Measurements from ENCODE around the gene CNPY3.
A peak's percentile ranks its signal among the peaks of the same experiment; 100 is the strongest.

DNA sequence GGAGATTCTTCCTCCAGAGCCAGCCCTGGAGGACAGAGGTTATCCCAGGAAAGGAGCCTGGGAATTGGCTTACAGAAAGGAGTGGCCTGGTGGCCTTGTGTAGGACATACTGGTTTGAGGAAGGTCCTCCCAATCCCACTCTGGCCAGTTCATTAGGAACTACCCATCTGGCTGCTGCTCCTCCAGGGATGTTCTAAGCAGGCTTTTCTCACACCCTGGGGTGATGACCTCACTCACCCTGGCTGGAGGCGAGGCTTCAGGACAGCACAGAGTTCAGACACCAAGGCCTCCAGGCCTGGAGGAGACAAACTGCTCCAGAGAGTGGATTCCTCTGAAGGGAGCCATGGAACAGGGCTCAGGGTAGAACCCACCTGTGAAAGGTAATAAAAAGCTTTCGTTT, 40.2 kb downstream of the CNPY3 start:
- TF ChIP-seq, protein P1, sequence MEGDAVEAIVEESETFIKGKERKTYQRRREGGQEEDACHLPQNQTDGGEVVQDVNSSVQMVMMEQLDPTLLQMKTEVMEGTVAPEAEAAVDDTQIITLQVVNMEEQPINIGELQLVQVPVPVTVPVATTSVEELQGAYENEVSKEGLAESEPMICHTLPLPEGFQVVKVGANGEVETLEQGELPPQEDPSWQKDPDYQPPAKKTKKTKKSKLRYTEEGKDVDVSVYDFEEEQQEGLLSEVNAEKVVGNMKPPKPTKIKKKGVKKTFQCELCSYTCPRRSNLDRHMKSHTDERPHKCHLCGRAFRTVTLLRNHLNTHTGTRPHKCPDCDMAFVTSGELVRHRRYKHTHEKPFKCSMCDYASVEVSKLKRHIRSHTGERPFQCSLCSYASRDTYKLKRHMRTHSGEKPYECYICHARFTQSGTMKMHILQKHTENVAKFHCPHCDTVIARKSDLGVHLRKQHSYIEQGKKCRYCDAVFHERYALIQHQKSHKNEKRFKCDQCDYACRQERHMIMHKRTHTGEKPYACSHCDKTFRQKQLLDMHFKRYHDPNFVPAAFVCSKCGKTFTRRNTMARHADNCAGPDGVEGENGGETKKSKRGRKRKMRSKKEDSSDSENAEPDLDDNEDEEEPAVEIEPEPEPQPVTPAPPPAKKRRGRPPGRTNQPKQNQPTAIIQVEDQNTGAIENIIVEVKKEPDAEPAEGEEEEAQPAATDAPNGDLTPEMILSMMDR (IDR thresholded peaks at IDR 0.05) = no peak
- peak in 1 of 3 donors; percentile 7 for TF ChIP-seq POLR2A (IDR thresholded peaks at IDR 0.05)

All from body of pancreas (tissue), 4 donors.